HG03175 (cell line): ENCODE data around the gene CBY1.
"Not testable (repeated sequence)": the region's sequence is repeated elsewhere in the genome, so short reads cannot be mapped to it uniquely, and the experiment has no call there.

Experiments used
- ATAC-seq: cut with Tn5 transposase; IDR thresholded peaks from one replicate; pipeline ENCODE4 v1.9.1; 2021; ENCODE audit warnings: mild to moderate bottlenecking, moderate library complexity; ENCODE audit not compliant: unreplicated experiment

The CBY1 gene

DNA sequence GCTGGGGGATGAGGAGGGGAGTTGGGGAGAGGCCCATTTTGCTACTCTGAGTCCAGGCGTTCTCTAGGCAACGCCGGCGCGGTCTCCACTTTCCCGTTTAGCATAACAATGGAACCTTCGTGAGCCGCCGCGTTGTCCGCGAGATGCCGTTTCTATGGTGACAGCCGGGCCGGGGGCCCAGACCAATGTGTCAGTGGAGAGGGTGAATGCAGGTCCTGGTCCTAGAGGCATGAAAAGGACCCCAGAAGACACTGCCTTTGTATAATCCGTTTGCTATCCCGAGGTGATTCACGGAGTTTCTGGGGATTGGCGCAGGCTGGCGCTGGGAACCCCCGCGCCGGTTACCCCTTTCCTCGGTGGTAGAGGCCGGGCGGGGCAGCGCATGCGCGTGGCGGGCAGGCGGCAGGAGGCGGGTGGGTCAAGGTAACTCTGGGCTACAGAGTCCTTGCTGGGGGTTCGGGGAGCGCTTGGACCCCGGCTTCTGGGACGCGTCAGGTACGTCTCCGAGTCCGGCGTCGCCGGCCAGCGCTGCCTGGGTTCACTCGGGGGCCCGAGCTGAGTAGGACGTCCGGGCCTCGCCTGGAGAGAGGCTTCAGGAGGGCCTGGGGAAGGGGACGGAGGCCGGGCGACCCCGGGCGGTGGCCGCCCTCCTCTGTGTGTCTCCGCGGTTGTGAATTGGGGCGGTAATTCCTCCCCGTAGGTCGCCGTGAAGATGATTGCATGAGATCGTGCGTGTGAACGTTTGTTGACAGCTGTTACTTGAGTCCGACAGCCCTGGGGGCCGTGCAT lies at the start of gene CBY1, which contains the start of gene FAM227A:
TSS of gene CBY1 (plus strand) at position 383 of the 789 bp plus-strand sequence. CDS start 11,417 bp downstream, outside the sequence.
TSS of gene FAM227A (minus strand) at position 137 of the 789 bp plus-strand sequence. CDS start 6,224 bp downstream, outside the sequence.
- peak; percentile 81 for ATAC-seq

DNA sequence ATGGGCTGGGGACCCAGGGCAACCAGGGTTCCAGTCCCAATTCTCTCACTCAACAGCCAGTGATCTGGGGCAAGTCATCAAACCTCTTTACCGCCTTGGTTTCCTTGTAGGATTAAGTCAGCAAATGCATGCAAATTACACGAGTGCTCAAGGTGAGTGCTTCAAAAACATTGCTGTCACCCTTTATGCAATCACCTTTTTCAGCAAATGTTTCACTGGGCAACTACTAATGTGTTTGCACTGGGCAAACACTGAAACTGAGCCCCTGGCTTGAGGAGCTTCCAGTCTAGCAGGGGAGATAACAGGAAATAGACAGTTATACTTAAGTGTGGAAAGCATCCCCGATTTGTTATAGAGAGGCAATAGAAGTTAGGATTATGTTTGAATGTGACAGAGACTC lies 48.8 kb upstream of the CBY1 start:
- no peak for ATAC-seq

DNA sequence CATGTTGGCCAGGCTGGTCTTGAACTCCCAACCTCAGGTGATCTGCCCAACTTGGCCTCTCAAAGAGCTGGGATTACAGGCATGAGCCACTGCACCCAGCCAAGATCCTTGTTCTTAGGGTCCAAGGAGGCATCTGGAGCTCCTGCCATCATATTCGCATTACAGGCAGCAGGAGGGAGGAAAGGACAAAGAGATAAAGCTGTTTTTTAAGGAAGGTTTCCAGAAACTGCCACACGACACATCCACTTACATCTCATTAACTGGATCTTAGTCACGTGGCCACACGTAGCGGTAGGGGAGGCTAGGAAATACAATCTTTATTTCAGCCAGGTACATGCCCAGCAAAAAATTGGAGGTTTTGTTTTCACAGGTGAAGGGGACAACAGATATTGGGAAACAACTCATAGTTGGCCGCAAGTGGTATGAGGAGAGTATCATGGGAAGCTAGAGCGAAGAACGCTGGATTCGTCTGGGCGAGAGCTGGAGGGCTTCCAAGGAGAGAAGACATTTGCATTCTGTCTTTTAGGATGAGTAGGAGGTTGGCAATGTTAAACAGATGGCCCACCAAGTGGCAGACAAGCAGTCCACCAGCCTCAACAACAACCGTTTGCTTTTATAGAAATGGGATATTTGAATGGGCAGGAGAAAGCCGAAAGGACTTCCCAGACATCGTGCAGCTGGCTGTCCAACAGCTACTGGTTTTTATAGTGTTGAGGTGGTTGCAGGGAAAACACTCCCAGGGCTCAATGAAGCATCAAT lies 47.3 kb upstream of the CBY1 start:
- no peak for ATAC-seq

DNA sequence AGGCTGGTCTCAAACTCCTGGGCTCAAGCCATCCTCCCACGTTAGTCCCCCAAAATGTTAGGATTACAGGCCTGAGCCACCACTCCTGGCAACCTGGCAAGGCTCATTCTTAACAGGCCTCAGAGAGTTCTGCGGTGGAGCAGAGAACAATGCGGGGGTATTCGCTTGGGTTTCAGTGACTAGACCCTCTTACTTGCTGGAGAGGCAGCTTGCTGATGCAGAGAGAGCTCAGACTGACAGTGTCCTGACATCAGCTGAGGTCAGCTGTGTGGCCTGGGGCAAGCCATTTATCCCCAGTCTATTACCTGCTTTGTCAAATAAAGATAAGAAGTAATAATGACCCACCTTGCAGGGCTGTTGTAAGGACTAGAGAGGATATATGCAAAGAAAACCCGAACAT lies 46.2 kb upstream of the CBY1 start:
- ATAC-seq = no peak

DNA sequence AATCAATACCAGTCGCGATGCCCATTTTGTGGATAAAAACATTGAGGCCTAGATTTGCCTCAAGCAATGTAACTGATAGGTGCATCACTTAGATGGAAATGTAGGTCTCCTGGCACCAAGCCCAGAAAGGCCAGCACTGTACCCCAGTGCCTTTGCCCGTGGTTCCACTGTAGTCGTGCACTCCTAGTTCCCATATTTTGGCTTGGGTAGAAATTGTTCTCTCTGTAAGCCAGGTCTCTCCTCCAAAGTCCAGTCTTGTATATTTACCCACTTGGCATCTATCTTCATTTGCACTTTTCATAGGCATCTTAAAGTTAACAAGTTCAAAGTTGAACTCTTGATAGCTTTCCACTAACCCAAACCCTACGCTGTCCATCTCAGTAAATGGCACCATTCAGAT lies 44.9 kb upstream of the CBY1 start:
- no peak for ATAC-seq

DNA sequence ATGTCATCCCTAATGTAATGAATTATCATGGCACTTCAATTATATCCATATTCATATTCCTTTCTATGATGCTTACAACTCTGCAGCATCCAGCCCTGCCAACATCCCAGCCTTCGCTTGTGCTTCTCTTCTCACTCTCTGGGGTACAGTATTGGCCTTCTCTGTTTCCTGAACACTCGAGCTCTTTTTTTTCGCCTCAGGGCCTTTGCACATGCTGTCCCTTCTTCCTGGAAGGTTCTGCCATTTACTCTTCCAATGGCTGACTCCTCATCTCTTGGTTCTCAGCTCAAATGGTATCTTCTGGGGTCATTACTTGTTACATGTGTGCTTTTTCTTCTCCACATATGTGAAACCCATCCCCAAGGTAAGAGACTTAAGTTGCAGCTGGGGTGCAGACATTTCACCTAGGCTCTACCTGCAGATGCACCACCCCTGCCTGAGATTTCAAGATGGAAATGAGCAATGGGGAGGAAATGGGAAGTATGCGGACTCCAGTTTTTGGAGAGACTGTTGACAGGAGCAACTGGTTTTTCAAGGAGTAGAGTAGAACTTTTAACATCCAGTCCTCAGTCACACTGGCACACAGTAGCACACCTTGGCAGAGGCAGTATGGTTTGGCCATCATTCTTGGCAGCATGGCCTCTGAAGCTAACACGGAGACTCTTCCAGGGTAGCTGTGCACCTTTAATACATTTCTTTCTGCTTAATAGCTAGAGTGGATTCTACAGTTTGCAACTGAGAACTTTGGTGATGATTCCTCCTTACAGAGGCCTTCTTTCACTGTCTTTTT lies 44.0 kb upstream of the CBY1 start:
- no peak for ATAC-seq

DNA sequence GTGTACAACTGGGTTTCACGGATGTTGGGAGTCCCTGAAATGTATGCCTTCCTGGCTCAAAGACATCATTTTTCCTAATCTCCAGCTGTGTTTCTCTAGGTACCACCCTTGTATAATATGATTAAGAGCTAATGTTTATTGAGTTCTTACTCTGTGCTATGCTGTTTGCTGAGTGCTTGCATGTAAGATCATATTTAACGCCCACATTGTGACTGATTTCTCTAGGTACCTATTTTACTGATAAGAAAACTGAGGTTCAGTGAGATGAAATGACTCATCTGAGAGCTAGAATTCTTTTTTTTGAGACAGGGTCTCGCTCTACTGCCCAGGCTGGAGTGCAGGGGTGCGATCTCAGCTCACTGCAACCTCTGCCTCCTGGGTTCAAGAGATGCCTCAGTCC lies 42.9 kb upstream of the CBY1 start:
- ATAC-seq = no peak

DNA sequence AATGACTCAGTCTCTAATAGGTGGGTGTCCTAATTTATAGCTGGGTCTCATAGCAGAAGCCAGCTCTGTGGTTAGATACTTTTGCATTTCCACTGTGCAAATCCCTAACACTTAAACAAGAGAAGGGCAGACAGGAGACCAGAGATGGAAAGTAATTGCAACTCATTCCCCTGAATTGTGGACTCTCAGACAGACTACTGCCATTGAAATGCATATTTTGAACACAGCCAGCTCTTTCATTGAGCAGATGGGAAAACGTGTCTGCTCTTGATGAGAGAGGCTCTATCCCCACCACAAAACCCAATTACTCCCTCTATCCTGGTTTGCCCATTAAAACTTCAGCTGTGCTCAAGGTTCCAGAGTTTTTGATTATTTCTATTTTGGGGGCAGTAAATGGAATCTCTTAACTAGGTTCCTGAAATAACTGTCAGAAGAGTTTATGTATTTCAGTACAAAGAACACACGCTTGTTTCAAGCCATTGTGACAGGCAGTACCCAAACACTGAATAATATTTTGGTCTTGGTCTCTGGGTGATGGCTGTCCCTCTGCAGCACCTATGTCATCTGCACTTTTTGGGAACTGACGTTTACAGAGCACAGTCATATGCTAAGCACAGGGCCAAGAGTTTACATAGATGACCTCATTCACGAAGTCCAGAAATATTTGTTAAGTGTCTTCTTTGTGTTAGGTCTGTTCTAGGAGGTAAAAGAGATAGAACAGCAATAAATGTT lies 41.9 kb upstream of the CBY1 start:
- no peak for ATAC-seq

DNA sequence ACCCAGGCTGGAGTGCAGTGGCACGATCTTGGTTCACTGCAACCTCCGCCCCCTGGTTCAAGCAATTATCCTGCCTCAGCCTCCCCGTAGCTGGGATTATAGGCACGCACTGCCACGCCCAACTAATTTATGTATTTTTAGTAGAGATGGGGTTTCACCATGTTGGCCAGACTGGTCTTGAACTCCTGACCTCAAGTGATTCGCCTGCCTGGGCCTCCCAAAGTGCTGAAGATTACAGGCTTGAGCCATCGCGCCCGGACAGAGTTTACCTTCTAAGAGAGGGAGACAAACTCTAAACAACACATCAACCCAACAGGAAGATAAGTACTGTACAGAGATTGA lies 41.4 kb upstream of the CBY1 start:
- ATAC-seq = not testable (repeated sequence)

DNA sequence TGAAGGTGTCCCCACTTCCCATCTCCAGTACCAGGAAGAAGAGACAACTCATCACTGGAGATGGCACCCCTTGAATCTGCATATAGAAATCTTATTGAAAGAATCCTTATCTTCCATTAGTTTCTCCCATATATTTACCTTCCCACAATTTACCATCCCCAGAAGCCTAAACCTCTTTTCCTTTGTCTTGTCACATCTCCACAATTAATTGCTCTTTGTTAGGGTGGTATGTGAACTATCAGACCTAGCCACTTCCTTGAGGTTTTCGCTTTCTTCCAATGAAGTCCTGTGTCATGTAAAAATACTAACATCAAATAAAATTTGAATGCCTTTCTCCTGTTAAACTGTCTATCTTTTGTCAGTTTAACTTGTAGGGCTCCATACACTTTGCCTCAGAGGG lies 38.2 kb upstream of the CBY1 start:
- no peak for ATAC-seq

DNA sequence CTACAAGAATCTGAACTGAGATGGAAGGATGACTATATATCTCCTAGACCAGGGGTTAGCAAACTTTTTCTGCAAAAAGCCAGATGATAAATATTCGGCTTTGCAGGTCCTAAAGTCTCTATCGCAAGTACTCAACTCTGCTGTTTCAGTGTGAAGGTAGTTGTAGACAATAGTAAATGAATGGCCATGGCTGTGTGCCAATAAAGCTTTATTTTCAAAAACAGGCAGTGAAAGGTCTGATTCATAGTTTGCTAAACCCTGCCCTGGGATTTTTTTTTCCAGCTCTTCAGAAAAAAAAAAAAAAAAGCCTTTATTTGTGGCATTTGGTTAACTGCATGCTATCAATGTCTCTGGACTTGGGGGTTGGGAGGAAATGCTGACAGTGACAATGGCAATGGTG lies 37.8 kb upstream of the CBY1 start:
- ATAC-seq = no peak

DNA sequence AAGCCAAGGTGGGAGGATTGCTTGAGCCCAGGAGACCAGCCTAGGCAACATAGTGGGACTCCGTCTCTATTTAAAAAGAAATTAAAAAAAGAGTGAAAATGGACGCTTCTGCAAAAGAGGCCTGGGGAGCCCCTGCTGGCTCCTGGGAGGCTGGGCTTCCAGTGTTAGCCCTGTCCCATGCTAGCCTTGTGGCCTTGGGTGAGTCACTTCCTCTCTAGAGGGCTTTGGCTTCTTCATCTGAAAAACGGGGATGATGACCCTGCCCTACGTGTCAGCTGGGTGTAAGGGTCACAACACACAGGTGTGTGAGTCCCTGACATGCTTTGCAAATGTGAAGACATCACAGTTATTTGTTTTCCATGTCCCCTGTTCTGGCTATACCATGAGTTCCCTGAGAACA lies 33.1 kb upstream of the CBY1 start:
- no peak for ATAC-seq

DNA sequence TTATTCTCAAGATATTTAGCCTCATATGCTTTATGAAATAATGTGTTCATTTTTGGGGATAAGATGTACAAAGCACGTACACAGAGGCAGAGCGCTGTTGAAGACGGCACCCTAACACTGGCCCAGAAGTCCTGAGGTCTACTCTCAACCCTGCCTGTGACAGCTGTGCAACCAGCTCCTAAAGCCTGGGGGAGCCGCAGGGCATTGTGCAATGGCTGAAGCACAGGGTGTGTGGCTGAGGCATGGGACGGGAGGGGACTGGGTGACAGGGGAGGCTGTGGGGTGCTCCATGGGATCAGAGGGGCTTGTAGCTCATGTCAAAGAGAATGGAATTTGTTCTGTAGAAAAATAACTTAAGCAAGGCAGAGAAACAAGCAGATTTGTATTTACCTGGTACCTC lies 28.0 kb upstream of the CBY1 start:
- no peak for ATAC-seq

DNA sequence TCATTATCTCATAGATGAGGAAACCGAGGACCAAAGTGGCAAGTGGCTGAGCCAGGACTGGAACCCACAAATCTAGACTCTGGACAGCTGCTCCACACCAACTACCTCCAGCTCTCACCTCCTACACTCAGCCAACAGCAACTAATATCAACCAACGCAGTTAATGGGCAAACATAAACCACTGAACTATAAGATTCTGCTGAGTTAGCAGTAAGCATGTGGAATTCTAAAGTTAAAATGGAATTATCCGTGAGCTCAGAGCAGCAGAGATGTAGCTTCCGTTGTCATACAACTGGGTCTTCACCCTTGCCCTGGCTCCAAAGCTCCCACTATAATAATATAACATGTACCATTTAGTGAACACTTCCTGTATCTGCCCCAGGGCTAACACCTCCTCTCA lies 27.3 kb upstream of the CBY1 start:
- ATAC-seq = no peak

DNA sequence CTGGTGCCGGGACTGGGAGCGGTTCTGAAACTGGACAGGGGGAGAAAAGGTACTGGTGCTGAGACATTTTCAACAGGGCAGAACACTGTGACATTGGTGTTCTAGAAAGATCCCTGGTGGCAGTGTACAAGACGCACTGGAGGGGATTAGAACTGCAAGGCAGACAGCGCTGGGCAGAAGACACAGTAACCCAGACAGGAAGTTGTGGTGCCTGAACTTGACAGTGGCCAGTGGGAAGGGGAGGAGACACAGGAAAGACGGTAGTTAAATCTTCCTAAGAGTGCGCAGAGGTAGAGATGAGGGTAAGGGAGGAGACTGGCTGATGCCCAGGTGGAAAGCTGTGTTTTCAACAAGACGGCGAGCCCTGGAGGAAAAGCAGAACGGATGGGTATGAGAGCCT lies 24.7 kb upstream of the CBY1 start:
- ATAC-seq = no peak

DNA sequence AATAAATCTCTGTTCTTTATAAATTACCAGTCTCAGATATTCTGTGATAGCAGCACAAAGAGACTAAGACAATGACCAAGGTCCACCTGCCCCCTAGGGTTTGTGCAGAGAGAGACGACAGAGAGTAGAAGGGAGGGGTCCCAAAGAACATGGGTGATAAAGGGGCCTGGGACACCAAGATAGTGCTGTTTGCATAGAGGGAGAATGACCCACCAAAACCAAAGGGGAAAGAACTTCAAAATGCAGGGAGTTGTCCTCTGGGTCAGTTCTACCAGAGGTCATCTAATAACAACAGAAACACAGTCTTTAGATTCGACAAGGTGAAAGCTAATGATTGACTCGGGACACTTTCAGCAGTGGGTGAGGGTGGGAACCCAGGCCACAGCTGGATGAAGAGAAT lies 23.9 kb upstream of the CBY1 start:
- no peak for ATAC-seq

DNA sequence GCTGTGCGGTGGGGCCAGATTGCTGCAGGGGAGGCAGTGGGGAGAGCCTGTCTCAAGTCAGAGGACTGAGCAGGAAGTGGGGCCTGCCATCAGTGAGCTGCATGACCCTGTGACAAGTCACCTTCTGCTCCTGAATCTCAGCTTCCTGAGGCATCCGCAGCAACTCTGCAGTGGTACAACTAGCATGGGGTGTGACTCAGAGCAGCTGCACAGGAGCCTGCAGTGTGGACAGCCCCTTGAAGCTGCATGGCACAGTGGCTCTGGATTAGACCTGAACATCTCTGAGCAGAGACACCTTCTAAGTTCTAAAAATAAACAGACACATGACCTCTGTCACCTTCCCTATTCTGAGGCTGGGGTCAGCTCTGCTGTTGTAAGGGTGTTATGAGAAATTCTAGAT lies 18.2 kb upstream of the CBY1 start:
- no peak for ATAC-seq

DNA sequence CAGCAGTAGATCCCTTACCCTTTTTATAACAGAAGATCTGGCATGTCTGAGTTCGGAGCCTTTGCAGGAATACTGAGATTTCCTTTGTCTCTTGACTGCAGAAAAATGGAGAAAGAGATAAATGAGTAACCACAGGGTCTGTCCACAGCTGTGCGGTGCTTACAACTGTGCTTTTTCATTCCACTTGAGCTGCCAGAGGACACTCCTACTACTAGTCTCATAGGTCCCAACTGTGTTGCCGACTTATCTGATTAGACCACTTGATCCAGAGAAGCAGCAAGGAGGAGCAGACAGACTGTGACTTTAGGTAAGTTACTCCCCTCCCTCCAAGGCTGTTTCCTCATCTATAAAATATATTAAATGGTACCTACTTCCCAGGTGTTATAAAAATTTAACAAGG lies 17.7 kb upstream of the CBY1 start:
- ATAC-seq = no peak

DNA sequence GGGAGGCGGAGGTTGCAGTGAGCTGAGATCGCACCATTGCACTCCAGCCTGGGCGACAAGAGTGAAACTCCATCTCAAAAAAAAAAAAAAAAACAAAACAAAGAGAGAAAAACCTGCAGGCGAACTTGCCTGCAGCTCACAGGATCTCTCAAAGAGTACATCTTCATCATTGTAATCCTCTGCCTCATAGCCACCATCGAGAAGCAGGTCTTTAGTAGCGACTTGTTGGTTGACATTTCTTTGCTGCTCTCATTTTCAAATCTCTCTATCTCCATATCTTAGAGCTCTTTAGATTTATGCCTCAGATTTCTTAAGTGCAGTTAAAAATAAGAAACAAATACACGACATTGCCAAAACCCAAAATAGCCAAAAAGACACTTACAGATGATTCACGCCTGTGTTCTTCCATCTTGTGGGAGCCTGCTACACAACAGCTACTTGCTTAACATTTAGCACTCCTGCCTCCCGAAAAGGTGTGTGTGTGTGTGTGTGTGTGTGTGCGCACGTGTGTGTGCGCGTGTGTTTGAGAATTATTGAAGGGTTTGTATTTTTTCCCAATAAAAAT lies 14.9 kb upstream of the CBY1 start:
- ATAC-seq = no peak

DNA sequence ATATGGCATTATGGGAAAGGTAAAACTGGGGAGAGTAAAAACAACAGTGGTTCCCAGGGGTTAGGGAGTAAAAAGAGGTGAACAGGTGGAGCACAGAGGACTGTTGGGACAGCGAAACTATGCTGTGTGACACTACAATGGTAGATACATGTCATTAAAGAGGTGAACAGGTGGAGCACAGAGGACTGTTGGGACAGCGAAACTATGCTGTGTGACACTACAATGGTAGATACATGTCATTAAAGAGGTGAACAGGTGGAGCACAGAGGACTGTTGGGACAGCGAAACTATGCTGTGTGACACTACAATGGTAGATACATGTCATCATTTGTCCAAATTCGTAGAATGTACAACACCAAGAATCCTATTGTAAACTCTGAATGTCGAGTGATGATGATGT lies 12.2 kb upstream of the CBY1 start:
- not testable (repeated sequence) for ATAC-seq

DNA sequence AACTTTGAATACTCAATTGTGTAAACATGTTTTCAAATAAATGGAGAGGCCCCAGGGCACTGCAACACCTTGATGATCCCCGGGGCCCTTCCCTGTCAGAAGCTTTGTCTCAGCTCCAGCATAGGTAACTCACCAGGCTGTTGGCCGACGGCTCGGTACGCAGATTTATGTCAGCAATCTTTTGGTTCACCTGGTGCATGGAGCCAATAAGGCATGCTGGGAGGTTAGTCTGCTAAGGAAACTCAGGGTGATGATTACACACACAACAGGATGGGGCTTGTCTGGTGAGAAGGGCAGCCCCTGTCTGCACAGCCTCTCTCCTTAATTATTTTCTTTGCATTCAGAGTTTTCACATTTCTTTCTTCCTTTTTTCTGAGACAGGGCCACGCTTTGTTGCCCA lies 11.0 kb upstream of the CBY1 start:
- no peak for ATAC-seq
